H7 (cell line): ENCODE results near the gene PPM1B. TPM values are rescaled to one million over a fixed set of nuclear protein-coding genes. Genes with fewer than 3 reads are reported as not detected.
"Not testable (repeated sequence)": the region's sequence is repeated elsewhere in the genome, so short reads cannot be mapped to it uniquely, and the experiment has no call there.

Experiments used
- DNase-seq: peaks from one replicate; pipeline ENCODE4 v3.0.0; 2012
- H3K27me3 ChIP-seq: 2 replicates; pipeline ENCODE4 v1.6.0; 2011; ENCODE audit warnings: mild to moderate bottlenecking, low read length; ENCODE audit not compliant: control insufficient read depth, insufficient read depth
- H3K36me3 ChIP-seq: replicated peaks from 2 replicates; pipeline ENCODE4 v1.5.1; 2011; ENCODE audit warnings: low read length; ENCODE audit not compliant: control insufficient read depth, insufficient read depth
- H3K4me3 ChIP-seq: 2 replicates; pipeline ENCODE4 v1.5.1; 2011; ENCODE audit warnings: low read depth, mild to moderate bottlenecking, control low read depth, low read length, moderate library complexity; ENCODE audit not compliant: insufficient read depth
- total RNA-seq: library from RNA; depleted of rRNA; stranded (reverse); fragments of >200 nt; shearing (Covaris generic); gene quantifications from 2 replicates; pipeline ENCODE4 v1.2.3, GENCODE V29; 2014

Gene PPM1B
- total RNA-seq, 1 experiment from 2014 or later: 40.4 TPM

- Histone ChIP-seq H3K36me3 (peaks cover 1% of the 10 kb centered on the region; the same call in 1 of the 2 replicates), H3K4me3 (no peak overlapping the region), H3K27me3 (no peaks in the 10 kb centered on the region)
- DNase-seq: no peak
Observed at GRCh38 chr2:44200759-44201158, 32.1 kb downstream of the PPM1B start.

- H3K4me3 ChIP-seq: no peak overlapping the region
- H3K36me3 ChIP-seq: peaks cover 1% of the 10 kb centered on the region; the same call in 1 of the 2 replicates
- no peaks in the 10 kb centered on the region for H3K27me3 ChIP-seq
- no peak for DNase-seq
Observed at GRCh38 chr2:44201648-44202165, 33.0 kb downstream of the PPM1B start.

DNA sequence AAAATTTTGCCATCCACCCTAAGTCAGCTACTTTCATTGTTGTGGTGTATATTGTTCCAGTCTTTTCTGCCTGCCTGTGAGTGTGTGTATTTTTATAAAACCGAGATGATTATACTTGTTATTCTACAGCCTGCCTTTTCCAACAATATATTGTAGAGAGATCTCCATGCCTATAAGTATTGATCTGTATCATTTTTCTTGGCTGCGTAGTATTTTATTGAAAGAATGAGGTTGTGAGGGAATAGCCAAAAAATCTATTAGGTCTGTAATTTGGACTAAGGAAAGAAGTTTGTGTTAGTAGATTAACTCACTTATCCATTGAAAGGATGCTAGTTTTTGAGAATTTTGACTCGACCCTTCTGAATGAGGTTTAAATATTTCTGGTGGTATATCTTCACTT, 34.9 kb downstream of the PPM1B start:
- no peak overlapping the region for H3K4me3 ChIP-seq
- no peaks in the 10 kb centered on the region for H3K27me3 ChIP-seq
- no peak for DNase-seq
- H3K36me3 ChIP-seq: peaks cover 1% of the 10 kb centered on the region; the same call in 1 of the 2 replicates

DNA sequence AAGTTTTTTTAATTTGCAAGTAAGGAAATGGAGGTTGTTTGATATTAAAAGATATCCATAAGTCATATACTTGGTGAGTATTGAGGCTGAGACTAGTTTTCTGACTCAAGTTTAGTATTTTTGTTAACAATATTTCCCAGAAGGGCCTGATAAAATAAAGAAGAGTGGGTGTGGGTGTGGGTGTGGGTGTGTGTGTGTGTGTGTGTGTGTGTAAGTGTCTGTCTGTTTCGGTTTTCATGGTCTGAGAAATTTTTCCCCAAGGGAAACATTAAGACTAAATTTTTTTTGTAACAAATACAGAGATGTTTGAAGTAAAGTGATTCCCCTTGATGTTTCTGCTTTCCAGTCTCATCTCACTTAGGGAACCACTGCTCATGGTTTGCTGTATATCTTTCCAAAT, 36.5 kb downstream of the PPM1B start:
- H3K36me3 ChIP-seq: peaks cover 4% of the 10 kb centered on the region
- no peaks in the 10 kb centered on the region for H3K27me3 ChIP-seq
- no peak overlapping the region for H3K4me3 ChIP-seq
- DNase-seq: no peak

- DNase-seq: no peak
- Histone ChIP-seq H3K36me3 (peaks cover 5% of the 10 kb centered on the region), H3K27me3 (no peaks in the 10 kb centered on the region), H3K4me3 (no peak overlapping the region)
Observed at GRCh38 chr2:44207102-44207501, 38.4 kb downstream of the PPM1B start.

DNA sequence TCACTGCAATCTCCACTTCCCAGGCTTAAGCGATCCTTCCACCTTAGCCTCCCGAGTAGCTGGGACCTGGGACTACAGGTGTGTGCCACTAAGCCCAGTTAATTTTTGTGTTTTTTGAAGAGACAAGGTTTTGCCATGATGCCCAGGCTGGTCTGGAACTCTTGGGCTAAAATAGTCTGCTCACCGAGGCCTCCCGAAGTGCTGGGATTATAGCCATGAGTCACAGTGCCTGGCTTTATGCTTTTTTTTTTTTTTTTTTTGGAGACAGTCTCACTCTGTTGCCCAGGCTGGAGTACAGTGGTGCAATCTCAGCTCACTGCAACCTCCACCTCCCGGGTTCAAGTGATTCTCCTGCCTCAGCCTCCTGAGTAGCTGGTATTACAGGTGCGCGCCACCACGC, 39.0 kb downstream of the PPM1B start:
- H3K36me3 ChIP-seq, H3K27me3 ChIP-seq, DNase-seq, H3K4me3 ChIP-seq: not testable (repeated sequence)

- Histone ChIP-seq H3K27me3 (no peaks in the 10 kb centered on the region), H3K36me3 (peaks cover 8% of the 10 kb centered on the region), H3K4me3 (no peak overlapping the region)
- DNase-seq: no peak
Observed at GRCh38 chr2:44210362-44210761, 41.7 kb downstream of the PPM1B start.

DNA sequence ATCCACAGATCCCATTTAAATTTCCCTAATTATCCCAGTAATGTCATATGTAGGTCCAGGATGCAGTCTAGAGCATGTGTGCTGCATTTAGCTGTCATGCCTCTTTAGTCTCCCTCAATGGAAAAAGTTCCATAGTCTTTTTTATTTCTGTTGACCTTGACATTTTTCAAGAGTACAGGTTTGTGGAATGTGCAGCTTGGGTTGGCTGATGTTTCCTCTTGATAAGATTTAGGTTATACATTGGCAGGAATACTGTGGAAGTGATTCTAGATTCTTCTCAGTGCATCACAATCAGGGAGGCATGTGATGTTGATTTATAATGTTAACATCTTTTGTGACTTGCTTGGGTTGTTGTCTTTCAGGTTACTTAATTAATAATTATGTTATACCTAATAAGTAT, 42.5 kb downstream of the PPM1B start:
- Histone ChIP-seq H3K36me3 (peaks cover 8% of the 10 kb centered on the region), H3K4me3 (no peak overlapping the region), H3K27me3 (no peaks in the 10 kb centered on the region)
- no peak for DNase-seq

DNA sequence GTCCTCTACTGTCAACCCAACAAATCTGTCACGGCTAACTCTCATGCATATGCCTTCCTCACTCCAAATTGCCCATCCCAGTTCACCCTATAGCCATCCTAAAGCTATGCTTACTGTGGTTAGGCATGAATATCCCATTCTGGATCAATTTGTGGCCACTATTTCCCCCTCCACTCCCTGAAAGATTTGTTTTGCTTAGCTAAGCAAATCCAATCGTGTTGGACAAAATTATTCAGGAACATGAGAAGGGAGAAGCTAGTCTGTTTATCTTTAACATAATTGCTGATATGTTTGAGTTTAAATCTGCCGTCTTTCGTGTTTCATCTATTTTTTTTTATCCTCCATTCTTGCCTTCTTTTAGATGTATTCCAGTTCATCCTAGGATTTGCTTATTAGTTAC, 43.6 kb downstream of the PPM1B start:
- Histone ChIP-seq H3K4me3 (no peak overlapping the region), H3K36me3 (peaks cover 8% of the 10 kb centered on the region), H3K27me3 (no peaks in the 10 kb centered on the region)
- no peak for DNase-seq

DNA sequence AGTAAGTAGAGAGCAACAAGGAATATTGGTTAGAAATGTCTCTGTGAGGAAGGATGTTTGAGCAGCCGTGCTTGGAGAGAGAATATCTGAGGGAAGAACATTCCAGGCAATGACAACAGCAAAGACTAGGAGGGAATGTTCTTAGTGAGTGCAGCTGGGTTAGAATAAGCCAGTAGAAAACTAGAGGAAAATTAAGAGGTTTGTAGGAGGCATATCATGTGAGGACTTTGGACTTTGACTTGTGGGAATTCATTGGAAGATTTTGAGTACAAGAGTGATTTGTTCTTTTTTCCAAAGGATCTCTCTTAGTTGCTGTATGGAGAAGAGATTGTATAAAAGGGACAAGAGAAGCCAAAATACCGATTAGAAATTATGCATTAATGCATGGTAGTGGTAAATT, 47.2 kb downstream of the PPM1B start:
- Histone ChIP-seq H3K4me3 (no peak overlapping the region), H3K27me3 (no peaks in the 10 kb centered on the region), H3K36me3 (peaks cover 7% of the 10 kb centered on the region; the same call in 1 of the 2 replicates)
- no peak for DNase-seq

- Histone ChIP-seq H3K27me3 (no peaks in the 10 kb centered on the region), H3K4me3 (no peak overlapping the region), H3K36me3 (peaks cover 11% of the 10 kb centered on the region)
- DNase-seq: no peak
Observed at GRCh38 chr2:44218771-44219170, 50.1 kb downstream of the PPM1B start.

GRCh38 chr2:44226753-44227152, 58.1 kb downstream of the PPM1B start:
- no peak for DNase-seq
- Histone ChIP-seq H3K27me3 (no peaks in the 10 kb centered on the region), H3K36me3 (peaks cover 7% of the 10 kb centered on the region), H3K4me3 (no peak overlapping the region)

GRCh38 chr2:44230378-44230777, 61.7 kb downstream of the PPM1B start:
- DNase-seq: no peak
- no peaks in the 10 kb centered on the region for H3K27me3 ChIP-seq
- no peak overlapping the region for H3K4me3 ChIP-seq
- H3K36me3 ChIP-seq: peaks cover 1% of the 10 kb centered on the region; the same call in 1 of the 2 replicates

DNA sequence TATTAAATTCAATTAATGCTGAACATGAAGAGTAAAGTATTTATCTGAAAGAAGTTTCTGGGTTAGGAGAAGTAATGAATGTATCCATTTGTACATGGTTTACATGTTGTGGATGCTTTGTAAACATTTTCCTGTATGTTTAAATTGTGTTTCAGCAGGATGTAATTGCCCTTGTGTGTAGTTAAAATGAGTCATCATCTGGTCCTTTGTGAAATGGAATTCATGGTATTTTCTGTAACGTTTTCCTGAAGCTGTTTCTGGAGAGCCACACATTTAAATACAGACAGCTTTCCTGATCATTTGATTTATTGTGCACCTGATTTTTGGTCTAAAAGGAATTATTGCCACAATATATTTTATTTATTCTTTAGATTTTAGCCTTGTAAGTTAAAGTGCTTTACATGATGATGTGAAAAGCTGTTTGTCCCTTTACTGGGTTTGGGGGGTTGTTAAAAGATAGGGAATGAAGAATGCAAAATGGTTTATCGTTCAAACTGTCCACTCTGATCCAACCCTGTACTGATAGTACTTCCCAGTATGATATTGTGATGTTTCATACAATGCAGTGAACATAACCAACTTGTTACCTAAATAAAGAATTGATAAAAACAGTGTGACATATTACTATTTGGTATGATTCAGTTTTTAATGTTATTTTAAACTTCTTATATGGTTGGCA, 64.9 kb downstream of the PPM1B start:
- H3K27me3 ChIP-seq: no peaks in the 10 kb centered on the region
- DNase-seq: peak; percentile 16
- no peak overlapping the region for H3K4me3 ChIP-seq
- no peaks in the 10 kb centered on the region; the same call in 1 of the 2 replicates for H3K36me3 ChIP-seq

- DNase-seq: no peak
- Histone ChIP-seq H3K27me3 (no peaks in the 10 kb centered on the region), H3K36me3 (no peaks in the 10 kb centered on the region), H3K4me3 (no peak overlapping the region)
Observed at GRCh38 chr2:44237221-44237620, 68.5 kb downstream of the PPM1B start.
